Nephron (organoid): ENCODE results near the gene WDR18.
A peak's percentile ranks its signal among the peaks of the same experiment; 100 is the strongest.

ENCODE experiments used
- H3K27ac Mint-ChIP-seq, 3 experiments: 2 replicates each; pipeline ENCODE4 v1.8.0; 2020; ENCODE audit warnings: mixed read lengths in 3 of 3, mild to moderate bottlenecking in 2 of 3, moderate library complexity in 1 of 3
- H3K27me3 Mint-ChIP-seq: 2 replicates; pipeline ENCODE4 v1.8.0; 2021; ENCODE audit warnings: low read depth, mild to moderate bottlenecking, moderate library complexity, mixed read lengths
- H3K36me3 Mint-ChIP-seq: 2 replicates; pipeline ENCODE4 v1.8.0; 2020; ENCODE audit warnings: low read depth, mixed read lengths
- H3K4me1 Mint-ChIP-seq: 2 replicates; pipeline ENCODE4 v1.8.0; 2020; ENCODE audit warnings: mixed read lengths
- H3K4me3 Mint-ChIP-seq, 3 experiments: 2 replicates each; pipeline ENCODE4 v1.8.0; 2020; ENCODE audit warnings: mild to moderate bottlenecking in 3 of 3, mixed read lengths in 3 of 3, moderate library complexity in 2 of 3
- H3K9me3 Mint-ChIP-seq: 2 replicates; pipeline ENCODE4 v1.8.0; 2020; ENCODE audit warnings: mixed read lengths
- CTCF ChIP-seq, 3 experiments: fragments of 200-600 bp; sonication (generic); IDR thresholded peaks; one replicate each; pipeline ENCODE4 v1.5.0; 2021; ENCODE audit warnings: antibody characterized with exemption in 3 of 3; ENCODE audit not compliant: unreplicated experiment in 3 of 3

WDR18 gene

GRCh38 chr19:1038978-1039645, 55.0 kb downstream of the WDR18 start:
- no peak for TF ChIP-seq CTCF (IDR thresholded peaks at IDR 0.05; ENCODE audit: unreplicated experiment in 3 of 3)
- Mint-ChIP-seq H3K27me3 (no peaks in the 10 kb centered on the region), H3K27ac (peak overlapping the region in 1 of 3 experiments; percentile 68), H3K36me3 (peaks cover 32% of the 10 kb centered on the region), H3K4me3 (peak overlapping the region; percentile 89 to 94 (median 91)), H3K4me1 (peaks cover 25% of the 10 kb centered on the region), H3K9me3 (no peaks in the 10 kb centered on the region)

DNA sequence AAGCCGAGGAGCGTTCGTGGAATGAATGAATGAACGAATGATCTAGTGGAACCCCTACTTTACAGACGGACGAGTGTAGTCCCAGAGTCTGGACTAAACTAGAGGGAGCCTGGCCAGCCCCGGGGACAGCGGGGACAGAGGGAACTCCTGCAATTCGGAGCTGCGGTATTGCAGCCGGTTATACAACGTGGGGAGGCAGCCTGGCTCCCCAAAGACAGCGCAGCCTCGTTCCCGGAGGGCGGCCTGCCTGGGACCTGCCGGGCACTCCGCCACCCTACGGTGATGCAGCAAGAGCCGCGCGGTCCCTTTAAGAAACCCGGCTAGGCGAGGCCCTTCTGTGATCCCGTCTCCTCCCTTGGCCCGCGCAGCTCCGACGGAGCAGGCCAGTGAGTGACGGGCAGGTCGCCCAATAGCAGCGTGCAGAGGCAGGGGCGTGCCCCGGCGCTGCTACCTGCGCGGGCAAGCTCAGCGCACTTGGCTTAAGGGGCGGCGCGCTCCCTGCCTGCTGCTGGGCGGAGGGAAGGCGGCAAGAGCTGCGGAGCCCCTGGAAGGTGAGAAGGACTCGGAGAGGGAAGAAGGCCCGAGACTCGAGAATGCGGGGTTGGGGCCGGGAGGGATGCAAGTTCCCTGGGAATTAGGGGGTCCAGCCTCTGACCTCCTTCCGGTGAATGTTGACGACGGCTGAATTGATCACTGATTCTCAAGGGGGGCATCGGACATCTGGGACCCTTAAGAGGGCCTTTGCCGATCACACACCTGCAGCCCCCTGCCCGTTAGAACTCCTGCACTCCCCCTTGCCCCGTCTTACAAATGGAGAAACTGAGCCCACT, 55.7 kb downstream of the WDR18 start, which contains the start of gene ABCA7:
Gene ABCA7, plus strand, starts transcription at position 462 of the 830 bp plus-strand sequence. CDS start 1,255 bp downstream, outside the sequence.
- Mint-ChIP-seq H3K9me3 (no peaks in the 10 kb centered on the region), H3K27me3 (no peaks in the 10 kb centered on the region), H3K4me3 (peak within 1 kb of the TSS; percentile 89 to 94 (median 91)), H3K36me3 (peaks cover 32% of the 10 kb centered on the region), H3K27ac (peak within 1 kb of the TSS in 2 of 3 experiments; percentile 35 to 68), H3K4me1 (peaks cover 25% of the 10 kb centered on the region)
- no peak for TF ChIP-seq CTCF (IDR thresholded peaks at IDR 0.05; ENCODE audit: unreplicated experiment in 3 of 3)

DNA sequence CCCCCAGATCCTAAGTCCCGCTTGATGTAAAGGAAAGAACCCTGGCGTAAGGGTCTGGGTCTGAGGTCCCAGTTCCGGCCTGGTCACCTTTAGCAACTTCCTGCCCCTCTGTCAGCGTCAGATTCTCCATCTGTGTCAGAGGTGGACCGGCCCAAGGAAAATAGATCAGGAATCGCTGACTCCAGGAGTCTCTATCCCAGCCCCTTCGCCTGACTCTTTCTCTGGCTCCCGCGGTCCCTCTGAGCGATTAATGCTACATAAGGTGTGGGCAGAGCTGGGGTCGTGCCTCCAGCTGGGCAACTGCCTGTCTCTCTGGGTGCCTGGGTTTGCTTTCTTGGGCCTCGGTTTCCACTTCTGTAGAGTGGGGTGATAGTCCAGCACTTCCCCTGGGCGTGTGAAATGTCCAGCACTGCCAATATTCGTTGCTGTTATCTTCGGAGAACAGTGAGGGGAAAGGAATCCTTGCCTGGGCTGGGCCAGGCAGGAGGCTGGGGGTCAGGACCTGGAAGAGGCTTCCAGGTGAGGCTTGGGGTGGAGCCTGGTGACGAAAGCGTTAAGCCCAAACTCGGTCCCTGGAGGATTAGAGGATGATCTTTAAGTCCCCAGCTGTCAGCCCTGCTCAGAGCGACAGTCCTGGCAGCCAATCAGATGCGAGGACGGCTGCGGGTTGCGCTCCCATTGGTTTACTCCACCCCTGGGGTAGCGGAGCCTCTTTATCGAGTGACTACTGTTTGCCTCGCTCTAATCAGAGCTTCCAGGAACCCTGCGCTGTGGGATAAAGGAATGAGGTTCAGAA, 56.5 kb downstream of the WDR18 start:
- H3K4me1 Mint-ChIP-seq, result peaks cover 25% of the 10 kb centered on the region
- H3K36me3 Mint-ChIP-seq, result peaks cover 27% of the 10 kb centered on the region
- H3K4me3 Mint-ChIP-seq, result peak overlapping the region; percentile 89 to 94 (median 91)
- no peak for TF ChIP-seq CTCF (IDR thresholded peaks at IDR 0.05; ENCODE audit: unreplicated experiment in 3 of 3)
- no peaks in the 10 kb centered on the region for H3K9me3 Mint-ChIP-seq
- no peaks in the 10 kb centered on the region for H3K27me3 Mint-ChIP-seq
- peak overlapping the region in 1 of 3 experiments; percentile 35 for H3K27ac Mint-ChIP-seq

DNA sequence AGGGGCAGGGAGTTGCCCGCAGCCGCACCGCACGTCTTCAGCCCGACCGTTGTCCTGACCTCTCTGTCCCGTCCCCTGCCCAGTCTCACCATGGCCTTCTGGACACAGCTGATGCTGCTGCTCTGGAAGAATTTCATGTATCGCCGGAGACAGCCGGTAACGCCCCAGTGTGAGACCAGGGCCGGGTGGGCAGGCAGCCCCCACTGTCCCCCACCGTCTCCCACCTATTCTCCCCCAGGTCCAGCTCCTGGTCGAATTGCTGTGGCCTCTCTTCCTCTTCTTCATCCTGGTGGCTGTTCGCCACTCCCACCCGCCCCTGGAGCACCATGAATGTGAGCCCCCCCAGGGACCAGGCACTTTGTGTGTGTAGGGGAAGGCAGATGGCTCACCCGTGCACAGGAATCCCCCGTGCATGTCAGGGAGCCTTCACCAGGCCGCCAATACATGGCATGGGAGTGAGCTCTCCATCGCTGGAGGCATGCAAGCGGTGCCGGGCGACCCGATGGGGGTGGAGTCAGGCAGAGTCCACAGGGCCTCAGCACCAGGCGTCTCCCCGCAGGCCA, 57.2 kb downstream of the WDR18 start:
- TF ChIP-seq CTCF (IDR thresholded peaks at IDR 0.05; ENCODE audit: unreplicated experiment in 3 of 3), result no peak
- peak overlapping the region; percentile 89 to 94 (median 91) for H3K4me3 Mint-ChIP-seq
- peak overlapping the region in 1 of 3 experiments; percentile 35 for H3K27ac Mint-ChIP-seq
- no peaks in the 10 kb centered on the region for H3K27me3 Mint-ChIP-seq
- peaks cover 21% of the 10 kb centered on the region for H3K36me3 Mint-ChIP-seq
- H3K9me3 Mint-ChIP-seq, result no peaks in the 10 kb centered on the region
- H3K4me1 Mint-ChIP-seq, result peaks cover 25% of the 10 kb centered on the region

- no peak for TF ChIP-seq CTCF (IDR thresholded peaks at IDR 0.05; ENCODE audit: unreplicated experiment in 3 of 3)
- Mint-ChIP-seq H3K27me3 (no peaks in the 10 kb centered on the region), H3K4me3 (peak overlapping the region in 2 of 3 experiments; percentile 43 to 94), H3K36me3 (peaks cover 17% of the 10 kb centered on the region), H3K27ac (no peak overlapping the region), H3K9me3 (no peaks in the 10 kb centered on the region), H3K4me1 (peaks cover 25% of the 10 kb centered on the region)
Observed at GRCh38 chr19:1041835-1042685, 57.9 kb downstream of the WDR18 start.
